ENCODE data around the gene MIER2. TPM values are rescaled to one million over a fixed set of nuclear protein-coding genes. Genes with fewer than 3 reads are reported as not detected.

MIER2 gene
- total and polyA plus RNA-seq, 10 of the 15 experiments (the other 5 are each of a cell fraction or from before 2014, with no cell fraction given): 0.48 to 23.6 (median 12.1) TPM

GRCh38 chr19:330503-330902, 14.1 kb downstream of the MIER2 start:
- POLR2A ChIA-PET: no interaction called here
- BruUV-seq (replicated peaks): no TSS peak
- Histone ChIP-seq H3K4me3 (no peak overlapping the region), H3K9ac (ENCODE audit: control insufficient read depth, insufficient read depth, low read length) (no peak overlapping the region), H4K20me1 (ENCODE audit: control insufficient read depth, insufficient read depth) (no peaks in the 10 kb centered on the region), H3K4me1 (ENCODE audit: control insufficient read depth, insufficient read depth, low read length) (no peaks in the 10 kb centered on the region), H3K79me2 (ENCODE audit: control insufficient read depth, insufficient read depth, low read length) (no peaks in the 10 kb centered on the region), H3K36me3 (ENCODE audit: control insufficient read depth in 2 of 2, insufficient read depth in 2 of 2, low read length in 1 of 2) (peaks cover 35 to 37% of the 10 kb centered on the region in 2 experiments), H2AFZ (ENCODE audit: control insufficient read depth, low read depth, low read length) (no peak overlapping the region), H3K4me2 (ENCODE audit: control insufficient read depth, insufficient read depth) (no peak overlapping the region), H3K9me3 (replicated peaks; ENCODE audit: control insufficient read depth, insufficient read depth, low read length) (peaks cover 10% of the 10 kb centered on the region; the same call in 2 of the 3 replicates), H3K27me3 (replicated peaks in 1 of 2; ENCODE audit: control insufficient read depth in 2 of 2, insufficient read depth in 2 of 2, low read length in 1 of 2) (no peaks in the 10 kb centered on the region), H3K27ac (ENCODE audit: control insufficient read depth, insufficient read depth) (no peak overlapping the region)
- no peak for DNase-seq (ENCODE audit: low read depth, low spot score)
- RAD21 ChIA-PET (ENCODE audit: unreplicated experiment): no interaction called here
- no peak for FAIRE-seq
- no peak for ATAC-seq
- intact Hi-C loops (cut with micrococcal nuclease; ENCODE audit: unreplicated experiment) (no loop called here), in situ Hi-C loops (cut with MboI) (no loop called here)
- 67% methylated on average over 7 of the region's 8 CpGs for WGBS (ENCODE audit: insufficient coverage, insufficient replicate concordance, low lambda C conversion rate, missing lambda C conversion rate)
- no peak for TF ChIP-seq ATF3 (IDR thresholded peaks at IDR 0.05; ENCODE audit: borderline replicate concordance, extremely low read depth, low read depth, low read length)
- TF ChIP-seq SIX5 (IDR thresholded peaks at IDR 0.05; ENCODE audit: low read depth, low read length, severe bottlenecking): no peak
- no peak for TF ChIP-seq ZNF622 (IDR thresholded peaks at IDR 0.05)
- no peak for TF ChIP-seq ZNF274 (IDR thresholded peaks at IDR 0.05; ENCODE audit: insufficient read depth, insufficient read length)
- TF ChIP-seq KAT2A (conservative IDR thresholded peaks at IDR 0.05; ENCODE audit: control insufficient read depth, low read depth, low read length): no peak
- TF ChIP-seq BACH1 (IDR thresholded peaks at IDR 0.05; ENCODE audit: borderline replicate concordance): no peak
- TF ChIP-seq PAX8 (IDR thresholded peaks at IDR 0.05): no peak
- TF ChIP-seq RELA (IDR thresholded peaks at IDR 0.05; ENCODE audit: borderline replicate concordance, partially characterized antibody): no peak
- TF ChIP-seq SPI1 (IDR thresholded peaks at IDR 0.05; ENCODE audit: borderline replicate concordance, insufficient read depth, low read depth, low read length): no peak
- no peak for TF ChIP-seq TBL1XR1 (IDR thresholded peaks at IDR 0.05; ENCODE audit: low read depth, low read length)
- TF ChIP-seq GATAD2B (conservative IDR thresholded peaks at IDR 0.05; ENCODE audit: low read depth): no peak
- no peak for TF ChIP-seq HCFC1 (IDR thresholded peaks at IDR 0.05; ENCODE audit: low read length)
- TF ChIP-seq KDM1A (IDR thresholded peaks at IDR 0.05; ENCODE audit: borderline replicate concordance): no peak
- SMC1A ChIA-PET (ENCODE audit: uncharacterized antibody, unreplicated experiment): no interaction called here
- CTCF ChIA-PET: no interaction called here

Data from GM12878 (cell line).